Stimulated activated CD8-positive, alpha-beta memory T cell treated with anti-CD3 and anti-CD28 coated beads, Interleukin-4, amount 100 ng/mL, for 4 hours (primary cell): ENCODE measurements around the gene POFUT2.

Experiments
- DNase-seq, 2 donors: peaks; one replicate each; pipeline ENCODE4 v3.0.0-alpha.2; 2020; ENCODE audit warnings: low read depth in 2 of 2, low spot score in 1 of 2

The POFUT2 gene

GRCh38 chr21:45250914-45251634 lies 36.6 kb downstream of the POFUT2 start:
- no peak for DNase-seq

GRCh38 chr21:45250272-45250671 lies 37.4 kb downstream of the POFUT2 start:
- no peak for DNase-seq

GRCh38 chr21:45249626-45250025 lies 38.1 kb downstream of the POFUT2 start:
- DNase-seq: no peak

- no peak for DNase-seq
Observed at GRCh38 chr21:45248893-45249381, 38.8 kb downstream of the POFUT2 start.

- DNase-seq: no peak
Observed at GRCh38 chr21:45248301-45248892, 39.3 kb downstream of the POFUT2 start.

- no peak for DNase-seq
Observed at GRCh38 chr21:45246386-45247320, 41.0 kb downstream of the POFUT2 start.

GRCh38 chr21:45244799-45245340 lies 42.8 kb downstream of the POFUT2 start:
- no peak for DNase-seq

- no peak for DNase-seq
Observed at GRCh38 chr21:45243603-45244002, 44.1 kb downstream of the POFUT2 start.

- DNase-seq: no peak
Observed at GRCh38 chr21:45241357-45241756, 46.3 kb downstream of the POFUT2 start.

GRCh38 chr21:45237401-45237800 lies 50.3 kb downstream of the POFUT2 start:
- no peak for DNase-seq

- no peak for DNase-seq
Observed at GRCh38 chr21:45236481-45236880, 51.2 kb downstream of the POFUT2 start.

- DNase-seq: no peak
Observed at GRCh38 chr21:45235488-45235887, 52.2 kb downstream of the POFUT2 start.

- DNase-seq: no peak
Observed at GRCh38 chr21:45234965-45235364, 52.7 kb downstream of the POFUT2 start.

- DNase-seq: no peak
Observed at GRCh38 chr21:45234127-45234526, 53.6 kb downstream of the POFUT2 start.

- no peak for DNase-seq
Observed at GRCh38 chr21:45231705-45232104, 56.0 kb downstream of the POFUT2 start.

GRCh38 chr21:45228656-45229240 lies 58.9 kb downstream of the POFUT2 start:
- no peak for DNase-seq

GRCh38 chr21:45228171-45228641 lies 59.5 kb downstream of the POFUT2 start:
- DNase-seq: peak; percentile 50 to 71

GRCh38 chr21:45227735-45228134 lies 60.0 kb downstream of the POFUT2 start:
- no peak for DNase-seq

- peak in 1 of 2 donors; percentile 19 for DNase-seq
Observed at GRCh38 chr21:45226540-45227326, 61.0 kb downstream of the POFUT2 start.

- DNase-seq: no peak
Observed at GRCh38 chr21:45225741-45226327, 61.9 kb downstream of the POFUT2 start.
